ENCODE results near the gene USP47. TPM values are rescaled to one million over a fixed set of nuclear protein-coding genes. Genes with fewer than 3 reads are reported as not detected.
A peak's percentile ranks its signal among the peaks of the same experiment; 100 is the strongest.

Gene USP47
- total and polyA plus RNA-seq, 2 of the 13 experiments (the other 11 are each of a cell fraction or from before 2014, with no cell fraction given) = 12.2 to 52.7 TPM

DNA sequence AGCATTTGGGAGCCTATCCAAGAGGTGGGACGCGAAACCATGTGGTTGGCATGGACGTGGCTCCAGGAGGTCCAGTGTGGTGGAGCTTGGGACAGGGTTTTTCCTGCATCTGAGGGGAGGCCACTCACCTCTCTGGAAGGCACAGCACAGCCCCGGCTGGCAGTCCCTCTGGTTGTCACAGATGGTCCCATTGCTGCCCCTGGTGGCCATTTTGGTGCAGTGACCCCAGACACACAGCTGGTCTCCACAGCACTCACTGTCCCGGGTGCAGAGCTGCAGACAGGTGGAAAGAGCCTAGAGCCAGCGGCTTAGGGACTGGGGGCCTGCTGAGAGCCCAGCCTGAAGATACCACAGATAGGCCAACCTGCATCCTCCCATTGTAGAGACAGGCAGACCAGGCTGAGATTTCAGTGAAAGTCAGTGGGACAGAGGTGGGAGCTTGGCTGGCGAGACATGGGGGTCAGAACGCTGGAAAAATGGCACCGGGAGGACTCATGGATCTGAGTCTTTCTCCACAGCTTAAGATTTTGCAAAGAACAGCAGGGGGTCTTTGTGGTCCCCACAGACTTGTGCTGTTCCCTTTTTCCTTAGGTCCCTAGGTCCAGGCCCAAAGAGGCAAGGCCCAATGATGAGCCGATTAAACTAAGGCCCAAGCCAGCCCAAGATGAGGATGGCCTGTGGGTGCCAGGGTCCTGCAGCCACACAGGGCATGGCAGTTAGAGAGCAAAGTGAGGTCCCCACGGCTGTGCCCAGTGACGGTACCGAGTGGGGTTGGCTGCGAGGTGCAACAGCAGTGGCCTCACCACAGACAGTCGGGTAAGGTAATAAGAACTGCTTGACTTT lies 125.3 kb downstream of the USP47 start (continued):
- TF ChIP-seq, protein P1, sequence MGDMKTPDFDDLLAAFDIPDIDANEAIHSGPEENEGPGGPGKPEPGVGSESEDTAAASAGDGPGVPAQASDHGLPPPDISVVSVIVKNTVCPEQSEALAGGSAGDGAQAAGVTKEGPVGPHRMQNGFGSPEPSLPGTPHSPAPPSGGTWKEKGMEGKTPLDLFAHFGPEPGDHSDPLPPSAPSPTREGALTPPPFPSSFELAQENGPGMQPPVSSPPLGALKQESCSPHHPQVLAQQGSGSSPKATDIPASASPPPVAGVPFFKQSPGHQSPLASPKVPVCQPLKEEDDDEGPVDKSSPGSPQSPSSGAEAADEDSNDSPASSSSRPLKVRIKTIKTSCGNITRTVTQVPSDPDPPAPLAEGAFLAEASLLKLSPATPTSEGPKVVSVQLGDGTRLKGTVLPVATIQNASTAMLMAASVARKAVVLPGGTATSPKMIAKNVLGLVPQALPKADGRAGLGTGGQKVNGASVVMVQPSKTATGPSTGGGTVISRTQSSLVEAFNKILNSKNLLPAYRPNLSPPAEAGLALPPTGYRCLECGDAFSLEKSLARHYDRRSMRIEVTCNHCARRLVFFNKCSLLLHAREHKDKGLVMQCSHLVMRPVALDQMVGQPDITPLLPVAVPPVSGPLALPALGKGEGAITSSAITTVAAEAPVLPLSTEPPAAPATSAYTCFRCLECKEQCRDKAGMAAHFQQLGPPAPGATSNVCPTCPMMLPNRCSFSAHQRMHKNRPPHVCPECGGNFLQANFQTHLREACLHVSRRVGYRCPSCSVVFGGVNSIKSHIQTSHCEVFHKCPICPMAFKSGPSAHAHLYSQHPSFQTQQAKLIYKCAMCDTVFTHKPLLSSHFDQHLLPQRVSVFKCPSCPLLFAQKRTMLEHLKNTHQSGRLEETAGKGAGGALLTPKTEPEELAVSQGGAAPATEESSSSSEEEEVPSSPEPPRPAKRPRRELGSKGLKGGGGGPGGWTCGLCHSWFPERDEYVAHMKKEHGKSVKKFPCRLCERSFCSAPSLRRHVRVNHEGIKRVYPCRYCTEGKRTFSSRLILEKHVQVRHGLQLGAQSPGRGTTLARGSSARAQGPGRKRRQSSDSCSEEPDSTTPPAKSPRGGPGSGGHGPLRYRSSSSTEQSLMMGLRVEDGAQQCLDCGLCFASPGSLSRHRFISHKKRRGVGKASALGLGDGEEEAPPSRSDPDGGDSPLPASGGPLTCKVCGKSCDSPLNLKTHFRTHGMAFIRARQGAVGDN (CRISPR knock-in tag; IDR thresholded peaks at IDR 0.05) = peak; percentile 8; the same call in 1 of the 2 replicates
- TF ChIP-seq TOPORS (CRISPR knock-in tag; IDR thresholded peaks at IDR 0.05) (no peak), ZNF768 (CRISPR knock-in tag; IDR thresholded peaks at IDR 0.05) (peak; percentile 75; the same call in 1 of the 2 replicates)

DNA sequence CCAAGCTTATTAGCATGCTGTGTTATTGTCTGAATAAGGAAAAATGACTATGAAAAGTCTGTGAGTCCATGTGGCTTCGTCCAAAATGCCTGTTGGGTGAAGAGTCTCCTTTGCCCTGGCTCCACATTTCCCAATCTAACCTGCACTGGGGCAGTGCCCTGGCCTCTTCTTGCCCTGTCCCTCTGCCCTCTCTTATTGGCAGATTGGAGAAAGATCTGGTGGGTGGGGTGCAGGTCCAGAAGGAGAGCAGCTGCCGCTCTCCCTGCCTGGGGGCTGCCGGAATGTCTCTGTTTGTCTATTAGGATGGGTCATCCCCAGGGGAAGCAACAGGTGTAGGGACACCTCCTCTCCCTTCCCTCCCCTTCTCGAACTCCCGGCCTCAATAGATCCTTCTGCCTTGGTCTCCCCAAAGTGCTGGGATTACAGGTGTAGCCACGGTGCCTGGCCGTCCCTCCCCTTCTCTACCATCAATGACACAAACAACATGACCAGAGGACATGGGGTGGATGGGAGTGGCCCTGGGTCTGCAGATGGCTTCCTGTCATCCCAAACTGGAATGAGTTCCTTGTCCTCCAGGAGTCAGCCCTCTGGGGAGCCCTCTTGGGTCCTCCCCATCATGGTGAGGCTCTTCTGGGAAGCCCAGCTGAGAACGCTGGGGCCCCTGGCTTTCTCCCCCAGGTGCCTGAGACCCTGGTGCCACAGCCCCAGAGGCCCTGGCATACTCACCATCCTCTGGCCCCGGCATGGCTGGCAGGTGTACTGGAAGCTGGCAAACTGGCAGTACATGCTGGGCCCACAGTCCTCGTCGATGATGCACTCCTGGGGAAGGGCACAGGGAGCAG lies 126.1 kb downstream of the USP47 start:
- POLR2A ChIA-PET = no interaction called here
- no peak overlapping the region for H3K9ac ChIP-seq (ENCODE audit: insufficient read depth, low read depth, low read length)
- ATAC-seq = no peak
- TF ChIP-seq, protein P2, sequence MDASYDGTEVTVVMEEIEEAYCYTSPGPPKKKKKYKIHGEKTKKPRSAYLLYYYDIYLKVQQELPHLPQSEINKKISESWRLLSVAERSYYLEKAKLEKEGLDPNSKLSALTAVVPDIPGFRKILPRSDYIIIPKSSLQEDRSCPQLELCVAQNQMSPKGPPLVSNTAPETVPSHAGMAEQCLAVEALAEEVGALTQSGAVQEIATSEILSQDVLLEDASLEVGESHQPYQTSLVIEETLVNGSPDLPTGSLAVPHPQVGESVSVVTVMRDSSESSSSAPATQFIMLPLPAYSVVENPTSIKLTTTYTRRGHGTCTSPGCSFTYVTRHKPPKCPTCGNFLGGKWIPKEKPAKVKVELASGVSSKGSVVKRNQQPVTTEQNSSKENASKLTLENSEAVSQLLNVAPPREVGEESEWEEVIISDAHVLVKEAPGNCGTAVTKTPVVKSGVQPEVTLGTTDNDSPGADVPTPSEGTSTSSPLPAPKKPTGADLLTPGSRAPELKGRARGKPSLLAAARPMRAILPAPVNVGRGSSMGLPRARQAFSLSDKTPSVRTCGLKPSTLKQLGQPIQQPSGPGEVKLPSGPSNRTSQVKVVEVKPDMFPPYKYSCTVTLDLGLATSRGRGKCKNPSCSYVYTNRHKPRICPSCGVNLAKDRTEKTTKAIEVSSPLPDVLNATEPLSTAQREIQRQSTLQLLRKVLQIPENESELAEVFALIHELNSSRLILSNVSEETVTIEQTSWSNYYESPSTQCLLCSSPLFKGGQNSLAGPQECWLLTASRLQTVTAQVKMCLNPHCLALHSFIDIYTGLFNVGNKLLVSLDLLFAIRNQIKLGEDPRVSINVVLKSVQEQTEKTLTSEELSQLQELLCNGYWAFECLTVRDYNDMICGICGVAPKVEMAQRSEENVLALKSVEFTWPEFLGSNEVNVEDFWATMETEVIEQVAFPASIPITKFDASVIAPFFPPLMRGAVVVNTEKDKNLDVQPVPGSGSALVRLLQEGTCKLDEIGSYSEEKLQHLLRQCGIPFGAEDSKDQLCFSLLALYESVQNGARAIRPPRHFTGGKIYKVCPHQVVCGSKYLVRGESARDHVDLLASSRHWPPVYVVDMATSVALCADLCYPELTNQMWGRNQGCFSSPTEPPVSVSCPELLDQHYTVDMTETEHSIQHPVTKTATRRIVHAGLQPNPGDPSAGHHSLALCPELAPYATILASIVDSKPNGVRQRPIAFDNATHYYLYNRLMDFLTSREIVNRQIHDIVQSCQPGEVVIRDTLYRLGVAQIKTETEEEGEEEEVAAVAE (CRISPR knock-in tag; IDR thresholded peaks at IDR 0.05; ENCODE audit: borderline replicate concordance) = no peak
- TF ChIP-seq FOXA3 (CRISPR knock-in tag; IDR thresholded peaks at IDR 0.05) (no peak), TBX3 (IDR thresholded peaks at IDR 0.05; ENCODE audit: borderline replicate concordance) (no peak), KMT2A (CRISPR knock-in tag; IDR thresholded peaks at IDR 0.05) (no peak)
- no peak overlapping the region for H3K27ac ChIP-seq (ENCODE audit: extremely low read length, insufficient read depth, low read length)
- CTCF ChIA-PET (ENCODE audit: low intra/inter-chr PET ratio, low total read pairs) = no interaction called here
- H3K4me1 ChIP-seq (ENCODE audit: insufficient read depth, low read length) = peaks cover 6% of the 10 kb centered on the region; the same call in 1 of the 2 replicates
- in situ Hi-C loops (cut with HindIII; ENCODE audit: extremely low pct_ligation_motif_present, low pct_unique_long_range_greater_than_20kb) = no loop called here
- H3K27me3 ChIP-seq (ENCODE audit: control insufficient read depth in 1 of 2, insufficient read depth in 2 of 2, low read length in 2 of 2) = peaks cover 4 to 27% of the 10 kb centered on the region in 2 experiments; a peak in 2 of 5 replicates
- H3K9me3 ChIP-seq (ENCODE audit: low read length) = no peaks in the 10 kb centered on the region
- H2AFZ ChIP-seq (ENCODE audit: low read length) = no peak overlapping the region
- WGBS (ENCODE audit: low lambda C conversion rate) = 43% methylated on average over 9 of the region's 11 CpGs
- no peaks in the 10 kb centered on the region for H3K36me3 ChIP-seq (replicated peaks in 1 of 2; ENCODE audit: control insufficient read depth in 1 of 2, insufficient read depth in 2 of 2, low read length in 2 of 2)
- BruUV-seq (replicated peaks) = no TSS peak
- no peak for DNase-seq (ENCODE audit: low spot score)
- H3K79me2 ChIP-seq (ENCODE audit: insufficient read depth, low read length) = no peaks in the 10 kb centered on the region
- no peak for FAIRE-seq
- H3K4me2 ChIP-seq (ENCODE audit: low read depth, low read length) = no peak overlapping the region
- no peak overlapping the region for H3K4me3 ChIP-seq (replicated peaks in 1 of 3; ENCODE audit: insufficient read depth in 1 of 3, low read depth in 2 of 3, low read length in 3 of 3)
- intact Hi-C loops (cut with micrococcal nuclease; ENCODE audit: unreplicated experiment) = no loop called here
- H4K20me1 ChIP-seq (ENCODE audit: insufficient read depth, low read length) = no peaks in the 10 kb centered on the region
